Sigmoid colon (tissue), 7 donors: ENCODE measurements around the gene CACNA1D. TPM values are rescaled to one million over a fixed set of nuclear protein-coding genes. Genes with fewer than 3 reads are reported as not detected.

Experiments used
- DNase-seq: peaks from one replicate; pipeline ENCODE4 v3.0.0-alpha.2; 2019
- H3K27ac ChIP-seq, 4 donors: fragments of 200-600 bp; sonication (generic); one replicate each; pipeline ENCODE4 v1.5.1; 2016 to 2019; ENCODE audit warnings: mild to moderate bottlenecking in 1 of 4
- H3K27me3 ChIP-seq, 3 donors: fragments of 200-600 bp; sonication (generic); one replicate each; pipeline ENCODE4 v1.5.1; 2019; ENCODE audit warnings: mild to moderate bottlenecking in 1 of 3
- H3K36me3 ChIP-seq, 4 donors: fragments of 200-600 bp; sonication (generic); one replicate each; pipeline ENCODE4 v1.5.1; 2016 to 2019
- H3K4me1 ChIP-seq, 4 donors: fragments of 200-600 bp; sonication (generic); one replicate each; pipeline ENCODE4 v1.5.1; 2017 to 2019
- H3K4me3 ChIP-seq, 4 donors: fragments of 200-600 bp; sonication (generic); one replicate each; pipeline ENCODE4 v1.5.1; 2017 to 2019; ENCODE audit warnings: mild to moderate bottlenecking in 2 of 4, moderate library complexity in 1 of 4
- H3K9me3 ChIP-seq, 4 donors: fragments of 200-600 bp in 3 of 4; sonication (generic) in 3 of 4; one replicate each; pipeline versions ENCODE4 v1.5.1 to v1.6.1; 2013 to 2019
- CTCF ChIP-seq, 4 experiments: fragments of 450-650 bp in 3 of 4; fragments of 200-600 bp in 1 of 4; IDR thresholded peaks; one replicate each; pipeline ENCODE4 v1.5.1; 2016 to 2019; ENCODE audit warnings: antibody characterized with exemption in 4 of 4, mild to moderate bottlenecking in 3 of 4, moderate library complexity in 2 of 4
- EP300 ChIP-seq, 4 donors: sonication (generic); formaldehyde crosslinking; IDR thresholded peaks; one replicate each; pipeline ENCODE4 v1.6.1; 2017; ENCODE audit warnings: antibody characterized with exemption in 4 of 4
- POLR2A ChIP-seq, 2 donors: fragments of 450-650 bp; IDR thresholded peaks; one replicate each; pipeline ENCODE4 v1.6.1; 2016; ENCODE audit warnings: antibody characterized with exemption in 2 of 2, mild to moderate bottlenecking in 2 of 2, moderate library complexity in 2 of 2
- POLR2AphosphoS5 ChIP-seq, 4 donors: sonication (generic); formaldehyde crosslinking; IDR thresholded peaks; one replicate each; pipeline ENCODE4 v1.6.1; 2017; ENCODE audit warnings: antibody characterized with exemption in 4 of 4
- WGBS, 2 donors: extraction: QIAGEN DNeasy Blood & Tissue Kit; methylation state at CpG; one replicate each; pipeline ENCODE4 v1.1.7; 2013; 5-methylcytosine and 5-hydroxymethylcytosine counted together
- intact Hi-C: fragments of 100-400 bp; cut with DNase I; formaldehyde crosslinking; loops from one replicate; pipeline ENCODE4 v1.15.1; 2023
- polyA plus RNA-seq, 3 donors: library from polyadenylated mRNA; stranded (reverse); fragments of 200-250 nt; gene quantifications; one replicate each; pipeline ENCODE4 v1.2.3, GENCODE V29; 2013
- total RNA-seq, 4 donors: library from RNA; depleted of rRNA; stranded (reverse); fragments of >200 nt; gene quantifications; one replicate each; pipeline ENCODE4 v1.1.0, GENCODE V29; 2016
- donor health status: healthy with polysubstance abuse.
- donor health status: Bipolar disorder and iron deficiency.
- donor health status: healthy.

CACNA1D gene
- total and polyA plus RNA-seq, 7 donors, result 1.2 to 9.7 (median 4.8) TPM

GRCh38 chr3:53589806-53590205 is 95.4 kb downstream of the CACNA1D start:
- Histone ChIP-seq H3K27me3 (no peaks in the 10 kb centered on the region), H3K27ac (no peak overlapping the region), H3K4me1 (no peaks in the 10 kb centered on the region), H3K9me3 (no peaks in the 10 kb centered on the region), H3K4me3 (no peak overlapping the region), H3K36me3 (no peaks in the 10 kb centered on the region)
- DNase-seq, result no peak
- TF ChIP-seq CTCF (IDR thresholded peaks at IDR 0.05) (no peak), POLR2A (IDR thresholded peaks at IDR 0.05) (no peak), POLR2AphosphoS5 (IDR thresholded peaks at IDR 0.05) (no peak), EP300 (IDR thresholded peaks at IDR 0.05) (no peak)
- intact Hi-C loops, result no loop called here

GRCh38 chr3:53590606-53591005 is 96.2 kb downstream of the CACNA1D start:
- WGBS, 2 donors, result 94 to 95% methylated on average over 8 of the region's 8 CpGs
- TF ChIP-seq CTCF (IDR thresholded peaks at IDR 0.05) (no peak), POLR2AphosphoS5 (IDR thresholded peaks at IDR 0.05) (no peak)
- no peaks in the 10 kb centered on the region for H3K4me1 ChIP-seq
- no peaks in the 10 kb centered on the region for H3K27me3 ChIP-seq
- no peaks in the 10 kb centered on the region for H3K36me3 ChIP-seq
- intact Hi-C loops, result no loop called here
- H3K27ac ChIP-seq, result no peak overlapping the region
- DNase-seq, result no peak
- no peaks in the 10 kb centered on the region for H3K9me3 ChIP-seq
- no peak overlapping the region for H3K4me3 ChIP-seq

GRCh38 chr3:53591646-53592045 is 97.2 kb downstream of the CACNA1D start:
- no peak for TF ChIP-seq CTCF (IDR thresholded peaks at IDR 0.05)
- no peak for TF ChIP-seq POLR2AphosphoS5 (IDR thresholded peaks at IDR 0.05)
- TF ChIP-seq EP300 (IDR thresholded peaks at IDR 0.05), result no peak
- TF ChIP-seq POLR2A (IDR thresholded peaks at IDR 0.05), result no peak
- Histone ChIP-seq H3K27me3 (no peaks in the 10 kb centered on the region), H3K4me3 (no peak overlapping the region), H3K4me1 (no peaks in the 10 kb centered on the region), H3K36me3 (no peaks in the 10 kb centered on the region), H3K27ac (no peak overlapping the region), H3K9me3 (no peaks in the 10 kb centered on the region)
- no peak for DNase-seq
- 93 to 94% methylated on average over 6 of the region's 6 CpGs for WGBS, 2 donors
- intact Hi-C loops, result no loop called here

- Histone ChIP-seq H3K4me3 (no peak overlapping the region), H3K4me1 (peaks cover 0 to 5% (median 2%) of the 10 kb centered on the region in 4 donors), H3K27me3 (no peaks in the 10 kb centered on the region), H3K27ac (no peak overlapping the region), H3K9me3 (no peaks in the 10 kb centered on the region), H3K36me3 (no peaks in the 10 kb centered on the region)
- DNase-seq, result no peak
- TF ChIP-seq CTCF (IDR thresholded peaks at IDR 0.05), result no peak
- no peak for TF ChIP-seq EP300 (IDR thresholded peaks at IDR 0.05)
- TF ChIP-seq POLR2A (IDR thresholded peaks at IDR 0.05), result no peak
- TF ChIP-seq POLR2AphosphoS5 (IDR thresholded peaks at IDR 0.05), result no peak
- intact Hi-C loops, result no loop called here
- 82 to 87% methylated on average over 7 of the region's 7 CpGs for WGBS, 2 donors
Observed at GRCh38 chr3:53592862-53593261, 98.5 kb downstream of the CACNA1D start.

- Histone ChIP-seq H3K36me3 (no peaks in the 10 kb centered on the region), H3K27ac (no peak overlapping the region), H3K4me1 (peaks cover 0 to 5% (median 2%) of the 10 kb centered on the region in 4 donors), H3K9me3 (no peaks in the 10 kb centered on the region), H3K27me3 (no peaks in the 10 kb centered on the region), H3K4me3 (no peak overlapping the region)
- WGBS, 2 donors, result 67 to 77% methylated on average over 4 of the region's 4 CpGs
- DNase-seq, result no peak
- TF ChIP-seq EP300 (IDR thresholded peaks at IDR 0.05) (no peak), POLR2AphosphoS5 (IDR thresholded peaks at IDR 0.05) (no peak), CTCF (IDR thresholded peaks at IDR 0.05) (no peak), POLR2A (IDR thresholded peaks at IDR 0.05) (no peak)
- intact Hi-C loops, result no loop called here
Observed at GRCh38 chr3:53593611-53594010, 99.2 kb downstream of the CACNA1D start.
